HCT116 (cell line): Measurements from ENCODE around the gene ADH1C. TPM values are rescaled to one million over a fixed set of nuclear protein-coding genes. Genes with fewer than 3 reads are reported as not detected.

Experiments used
- ATAC-seq: fragments of 200-7000 bp; cut with Tn5 transposase; 2 replicates; pipeline ENCODE4 v1.9.1; 2020; ENCODE audit warnings: mild to moderate bottlenecking, moderate library complexity
- BruUV-seq: library from RNA; stranded (reverse); fragments of 400-500 nt; replicated peaks from 2 replicates; lab custom pipeline; 2021; lab: Mats Ljungman, UMichigan
- CTCF ChIA-PET: fragments of 300-600 bp; sonication (Branson Sonifier 250); formaldehyde crosslinking; loops from one replicate; lab custom pipeline; 2021; ENCODE audit warnings: antibody characterized with exemption; lab: Charles Lee
- POLR2A ChIA-PET: fragments of 300-600, 350-600 bp; sonication (Branson Sonifier 250); formaldehyde crosslinking; loops from one replicate; lab custom pipeline; 2021; ENCODE audit warnings: antibody characterized with exemption; lab: Charles Lee
- RAD21 ChIA-PET, 2 experiments: fragments of 300-600 bp; sonication (Branson Sonifier 250); formaldehyde crosslinking; loops; one replicate each; lab custom pipeline; 2023; ENCODE audit warnings: low total read pairs in 2 of 2; ENCODE audit not compliant: uncharacterized antibody in 2 of 2, unreplicated experiment in 2 of 2, low non-redundant PET in 1 of 2; lab: Charles Lee
- DNase-seq: peaks from one replicate; pipeline ENCODE4 v3.0.0-alpha.2; 2010; ENCODE audit warnings: low read depth, low spot score
- H2AFZ ChIP-seq: fragments of 200-600 bp; shearing (Covaris generic), sonication (generic); 2 replicates; pipeline ENCODE4 v1.6.1; 2017; ENCODE audit warnings: low read depth, mixed run types, mixed read lengths, antibody characterized with exemption, low read length; ENCODE audit not compliant: poor library complexity, severe bottlenecking
- H3K27ac ChIP-seq: 2 replicates; pipeline ENCODE4 v1.5.1; 2012; ENCODE audit warnings: low read depth, low read length
- H3K27me3 ChIP-seq: fragments of 200-600 bp; sonication (generic); 2 replicates; pipeline ENCODE4 v1.6.1; 2016; ENCODE audit warnings: mixed run types, low read length, mixed read lengths; ENCODE audit not compliant: insufficient read depth
- H3K36me3 ChIP-seq, 2 experiments: fragments of 200-500 bp in 1 of 2; fragments of 200-600 bp in 1 of 2; sonication (Bioruptor generic) in 1 of 2; sonication (generic) in 1 of 2; 2 replicates each; pipeline versions ENCODE4 v1.5.1 to v1.6.1; 2014 to 2016; ENCODE audit warnings: low read length in 2 of 2, inconsistent platforms in 1 of 2, mixed read lengths in 1 of 2, mixed run types in 1 of 2; ENCODE audit not compliant: insufficient read depth in 2 of 2, control insufficient read depth in 1 of 2
- H3K4me1 ChIP-seq, 2 experiments: fragments of 200-600 bp in 1 of 2; sonication (generic) in 1 of 2; 2 replicates each; pipeline versions ENCODE4 v1.5.1 to v1.6.1; 2012 to 2017; ENCODE audit warnings: low read length in 2 of 2, inconsistent platforms in 1 of 2, mild to moderate bottlenecking in 1 of 2, mixed read lengths in 1 of 2, mixed run types in 1 of 2, moderate library complexity in 1 of 2; ENCODE audit not compliant: insufficient read depth in 2 of 2, control insufficient read depth in 1 of 2
- H3K4me2 ChIP-seq: fragments of 200-600 bp; sonication (generic); 2 replicates; pipeline ENCODE4 v1.6.1; 2017; ENCODE audit warnings: mixed run types, low read length, mixed read lengths
- H3K4me3 ChIP-seq, 2 experiments: fragments of 200-600 bp in 1 of 2; sonication (generic) in 1 of 2; replicated peaks in 1 of 2; 2 replicates each; pipeline ENCODE4 v1.5.1; 2011 to 2016; ENCODE audit warnings: low read length in 2 of 2, control low read depth in 1 of 2, low read depth in 1 of 2, mild to moderate bottlenecking in 1 of 2, mixed read lengths in 1 of 2, mixed run types in 1 of 2
- H3K79me2 ChIP-seq: fragments of 200-600 bp; sonication (generic); 2 replicates; pipeline ENCODE4 v1.6.1; 2017; ENCODE audit warnings: mild to moderate bottlenecking, mixed run types, low read length, moderate library complexity, mixed read lengths; ENCODE audit not compliant: insufficient read depth
- H3K9ac ChIP-seq: fragments of 200-600 bp; sonication (generic); 2 replicates; pipeline ENCODE4 v1.6.1; 2016; ENCODE audit warnings: low read length, mixed read lengths
- H3K9me2 ChIP-seq: fragments of 200-600 bp; sonication (generic), shearing (Covaris generic); 2 replicates; pipeline ENCODE4 v1.6.1; 2017; ENCODE audit warnings: mixed run types, mild to moderate bottlenecking, moderate library complexity; ENCODE audit not compliant: insufficient read depth
- H3K9me3 ChIP-seq, 2 experiments: fragments of 200-500 bp in 1 of 2; fragments of 200-600 bp in 1 of 2; sonication (Bioruptor generic) in 1 of 2; sonication (generic) in 1 of 2; 2 replicates each; pipeline ENCODE4 v1.6.1; 2014 to 2017; ENCODE audit warnings: low read length in 2 of 2, mixed read lengths in 2 of 2, inconsistent platforms in 1 of 2, low read depth in 1 of 2, mild to moderate bottlenecking in 1 of 2, mixed run types in 1 of 2, moderate library complexity in 1 of 2; ENCODE audit not compliant: control insufficient read depth in 1 of 2, insufficient read depth in 1 of 2
- H4K20me1 ChIP-seq: fragments of 200-600 bp; sonication (generic), shearing (Covaris generic); 2 replicates; pipeline ENCODE4 v1.6.1; 2017; ENCODE audit warnings: mixed run types, mild to moderate bottlenecking, moderate library complexity; ENCODE audit not compliant: insufficient read depth
- EGR1 ChIP-seq: IDR thresholded peaks from 2 replicates; pipeline ENCODE4 v1.6.1; 2012; ENCODE audit warnings: low read depth
- ELF1 ChIP-seq: IDR thresholded peaks from 2 replicates; pipeline ENCODE4 v1.6.1; 2012; ENCODE audit warnings: low read depth, borderline replicate concordance
- EZH2 ChIP-seq: fragments of 200-600 bp; sonication (generic); IDR thresholded peaks from 2 replicates; pipeline ENCODE4 v1.6.1; 2017; ENCODE audit warnings: antibody characterized with exemption, mixed run types
- EZH2phosphoT487 ChIP-seq: fragments of 200-600 bp; IDR thresholded peaks from 2 replicates; pipeline ENCODE4 v1.6.1; 2018; ENCODE audit warnings: antibody characterized with exemption, borderline replicate concordance
- FOSL1 ChIP-seq: IDR thresholded peaks from 2 replicates; pipeline ENCODE4 v1.6.1; 2012; ENCODE audit warnings: low read depth
- JUND ChIP-seq: IDR thresholded peaks from 2 replicates; pipeline ENCODE4 v1.6.1; 2012
- POLR2A ChIP-seq: IDR thresholded peaks from 2 replicates; pipeline ENCODE4 v1.7.0; 2011; ENCODE audit warnings: borderline replicate concordance; ENCODE audit not compliant: insufficient read depth, insufficient read length; ENCODE audit errors: extremely low read depth
- POLR2AphosphoS5 ChIP-seq: IDR thresholded peaks from 2 replicates; pipeline ENCODE4 v1.6.1; 2011; ENCODE audit warnings: mild to moderate bottlenecking, low read depth, low read length, moderate library complexity
- RAD21 ChIP-seq: IDR thresholded peaks from 2 replicates; pipeline ENCODE4 v1.6.1; 2012; ENCODE audit warnings: low read depth, mild to moderate bottlenecking
- SIN3A ChIP-seq: IDR thresholded peaks from 2 replicates; pipeline ENCODE4 v1.6.1; 2012; ENCODE audit warnings: low read depth
- SP1 ChIP-seq: IDR thresholded peaks from 2 replicates; pipeline ENCODE4 v1.6.1; 2012; ENCODE audit warnings: low read depth
- SRF ChIP-seq: IDR thresholded peaks from 2 replicates; pipeline ENCODE4 v1.6.1; 2012; ENCODE audit warnings: low read depth
- ZNF274 ChIP-seq: fragments of 200-500 bp; sonication (Bioruptor generic); IDR thresholded peaks from 2 replicates; pipeline ENCODE4 v1.6.1; 2014; ENCODE audit warnings: mild to moderate bottlenecking, low read depth, low read length, inconsistent platforms
- intact Hi-C: fragments of 100-400 bp; cut with micrococcal nuclease; formaldehyde crosslinking; loops from 2 replicates; pipeline ENCODE4 v1.10.0; 2022
- total RNA-seq: library from RNA; stranded (reverse); gene quantifications from one replicate; pipeline ENCODE4 v1.2.1, GENCODE V29; 2021; ENCODE audit not compliant: unreplicated experiment
- TF ChIP-seq, protein P1 (sequence below), 3 experiments: fragments of 200-600 bp in 1 of 3; sonication (generic) in 1 of 3; IDR thresholded peaks in 2 of 3; conservative IDR thresholded peaks in 1 of 3; 2 replicates each; pipeline ENCODE4 v1.5.1; 2012 to 2017; ENCODE audit warnings: low read depth in 2 of 3, low read length in 2 of 3, antibody characterized with exemption in 1 of 3, borderline replicate concordance in 1 of 3, control low read depth in 1 of 3, mild to moderate bottlenecking in 1 of 3, mixed read lengths in 1 of 3, mixed run types in 1 of 3, moderate library complexity in 1 of 3; ENCODE audit not compliant: insufficient read depth in 1 of 3
- TF ChIP-seq, protein P2 (sequence below): IDR thresholded peaks from 2 replicates; pipeline ENCODE4 v1.6.1; 2011; ENCODE audit warnings: mild to moderate bottlenecking, low read length, moderate library complexity; ENCODE audit not compliant: insufficient replicate concordance; ENCODE audit errors: extremely low read depth
- TF ChIP-seq, protein P3 (sequence below): IDR thresholded peaks from 2 replicates; pipeline ENCODE4 v1.6.1; 2012

ADH1C gene
- total RNA-seq, 1 experiment from 2014 or later: not detected

DNA sequence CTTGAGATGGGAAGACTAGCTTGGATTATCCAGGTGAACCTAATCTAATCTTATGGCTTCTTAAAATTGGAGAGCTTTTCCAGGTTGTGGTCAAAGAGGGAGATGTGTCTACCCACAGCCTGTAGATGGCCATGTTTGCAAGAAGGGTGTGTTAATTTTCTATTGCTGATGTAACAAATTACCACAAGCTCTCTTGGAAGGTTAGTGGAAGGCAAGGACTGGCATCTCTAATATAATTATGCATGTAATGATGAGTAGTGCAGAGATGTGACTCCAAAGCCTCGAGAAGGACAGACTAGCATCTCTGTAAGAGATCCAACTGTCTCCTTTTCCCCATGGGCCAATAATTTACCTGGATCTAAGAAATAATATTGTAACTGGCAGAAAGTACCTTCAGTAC is 28.2 kb downstream of the ADH1C start:
- POLR2A ChIA-PET: no interaction called here
- no peaks in the 10 kb centered on the region for H3K9me2 ChIP-seq
- no peak overlapping the region for H3K4me3 ChIP-seq
- DNase-seq: no peak
- RAD21 ChIA-PET: no interaction called here
- H4K20me1 ChIP-seq: no peaks in the 10 kb centered on the region
- intact Hi-C loops: no loop called here
- H3K27me3 ChIP-seq: no peaks in the 10 kb centered on the region
- no peak overlapping the region for H3K9ac ChIP-seq
- H3K4me2 ChIP-seq: no peak overlapping the region
- H3K27ac ChIP-seq: no peak overlapping the region
- TF ChIP-seq JUND (no peak), SIN3A (no peak), EZH2 (no peak), SRF (no peak), POLR2A (no peak), SP1 (no peak), ELF1 (no peak), EZH2phosphoT487 (no peak), ZNF274 (no peak), EGR1 (no peak), RAD21 (no peak), FOSL1 (no peak), POLR2AphosphoS5 (no peak)
- TF ChIP-seq, protein P1, sequence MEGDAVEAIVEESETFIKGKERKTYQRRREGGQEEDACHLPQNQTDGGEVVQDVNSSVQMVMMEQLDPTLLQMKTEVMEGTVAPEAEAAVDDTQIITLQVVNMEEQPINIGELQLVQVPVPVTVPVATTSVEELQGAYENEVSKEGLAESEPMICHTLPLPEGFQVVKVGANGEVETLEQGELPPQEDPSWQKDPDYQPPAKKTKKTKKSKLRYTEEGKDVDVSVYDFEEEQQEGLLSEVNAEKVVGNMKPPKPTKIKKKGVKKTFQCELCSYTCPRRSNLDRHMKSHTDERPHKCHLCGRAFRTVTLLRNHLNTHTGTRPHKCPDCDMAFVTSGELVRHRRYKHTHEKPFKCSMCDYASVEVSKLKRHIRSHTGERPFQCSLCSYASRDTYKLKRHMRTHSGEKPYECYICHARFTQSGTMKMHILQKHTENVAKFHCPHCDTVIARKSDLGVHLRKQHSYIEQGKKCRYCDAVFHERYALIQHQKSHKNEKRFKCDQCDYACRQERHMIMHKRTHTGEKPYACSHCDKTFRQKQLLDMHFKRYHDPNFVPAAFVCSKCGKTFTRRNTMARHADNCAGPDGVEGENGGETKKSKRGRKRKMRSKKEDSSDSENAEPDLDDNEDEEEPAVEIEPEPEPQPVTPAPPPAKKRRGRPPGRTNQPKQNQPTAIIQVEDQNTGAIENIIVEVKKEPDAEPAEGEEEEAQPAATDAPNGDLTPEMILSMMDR (IDR thresholded peaks at IDR 0.05 in 2 of 3, conservative IDR thresholded peaks at IDR 0.05 in 1 of 3; ENCODE audit: borderline replicate concordance in 1 of 3, insufficient read depth in 1 of 3, low read depth in 2 of 3, low read length in 2 of 3): no peak
- TF ChIP-seq, protein P2, sequence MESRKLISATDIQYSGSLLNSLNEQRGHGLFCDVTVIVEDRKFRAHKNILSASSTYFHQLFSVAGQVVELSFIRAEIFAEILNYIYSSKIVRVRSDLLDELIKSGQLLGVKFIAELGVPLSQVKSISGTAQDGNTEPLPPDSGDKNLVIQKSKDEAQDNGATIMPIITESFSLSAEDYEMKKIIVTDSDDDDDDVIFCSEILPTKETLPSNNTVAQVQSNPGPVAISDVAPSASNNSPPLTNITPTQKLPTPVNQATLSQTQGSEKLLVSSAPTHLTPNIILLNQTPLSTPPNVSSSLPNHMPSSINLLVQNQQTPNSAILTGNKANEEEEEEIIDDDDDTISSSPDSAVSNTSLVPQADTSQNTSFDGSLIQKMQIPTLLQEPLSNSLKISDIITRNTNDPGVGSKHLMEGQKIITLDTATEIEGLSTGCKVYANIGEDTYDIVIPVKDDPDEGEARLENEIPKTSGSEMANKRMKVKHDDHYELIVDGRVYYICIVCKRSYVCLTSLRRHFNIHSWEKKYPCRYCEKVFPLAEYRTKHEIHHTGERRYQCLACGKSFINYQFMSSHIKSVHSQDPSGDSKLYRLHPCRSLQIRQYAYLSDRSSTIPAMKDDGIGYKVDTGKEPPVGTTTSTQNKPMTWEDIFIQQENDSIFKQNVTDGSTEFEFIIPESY: no peak
- TF ChIP-seq, protein P3, sequence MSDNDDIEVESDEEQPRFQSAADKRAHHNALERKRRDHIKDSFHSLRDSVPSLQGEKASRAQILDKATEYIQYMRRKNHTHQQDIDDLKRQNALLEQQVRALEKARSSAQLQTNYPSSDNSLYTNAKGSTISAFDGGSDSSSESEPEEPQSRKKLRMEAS: no peak
- TF ChIP-seq, all 23 proteins: peak for 0
- H3K36me3 ChIP-seq: no peaks in the 10 kb centered on the region
- CTCF ChIA-PET: no interaction called here
- H3K9me3 ChIP-seq: no peaks in the 10 kb centered on the region
- H3K4me1 ChIP-seq: no peaks in the 10 kb centered on the region
- no peak for ATAC-seq
- no peaks in the 10 kb centered on the region for H3K79me2 ChIP-seq
- no peak overlapping the region for H2AFZ ChIP-seq
- no TSS peak for BruUV-seq
